HepG2 (cell line): ENCODE data around the gene MBD5. TPM values are rescaled to one million over a fixed set of nuclear protein-coding genes. Genes with fewer than 3 reads are reported as not detected.

ENCODE experiments used
- ATAC-seq: fragments of 200-7000 bp; cut with Tn5 transposase; 3 replicates; pipeline ENCODE4 v1.9.1; 2020; ENCODE audit warnings: mild to moderate bottlenecking, moderate library complexity
- BruUV-seq: library from RNA; stranded (reverse); fragments of 400-500 nt; replicated peaks from 2 replicates; lab custom pipeline; 2021; lab: Mats Ljungman, UMichigan
- CTCF ChIA-PET: fragments of 300-600 bp; formaldehyde crosslinking; extraction: SDS; loops from one replicate; lab custom pipeline; 2021; ENCODE audit warnings: low total read pairs, inconsistent platforms, low intra/inter-chr PET ratio; lab: Yijun Ruan, JAX
- POLR2A ChIA-PET: fragments of 350-600 bp; sonication (Branson Sonifier 250); formaldehyde crosslinking; loops from one replicate; lab custom pipeline; 2020; ENCODE audit warnings: antibody characterized with exemption, inconsistent platforms; lab: Yijun Ruan, JAX
- DNase-seq: peaks from one replicate; pipeline ENCODE4 v3.0.0-alpha.2; 2015; ENCODE audit warnings: low spot score
- FAIRE-seq: peaks from 3 replicates; lab custom pipeline; 2011; peaks lifted over from hg19 to GRCh38; lab: Jason Lieb, UNC
- H2AFZ ChIP-seq: one replicate; pipeline ENCODE4 v1.6.1; 2011; ENCODE audit warnings: low read length, inconsistent platforms
- H3K27ac ChIP-seq: fragments of 300-600 bp; 3 replicates; pipeline ENCODE4 v1.8.0; 2011; ENCODE audit warnings: mixed run types, mild to moderate bottlenecking, mixed read lengths, low read length, inconsistent platforms; ENCODE audit not compliant: insufficient read depth; ENCODE audit errors: extremely low read length
- H3K27me3 ChIP-seq, 2 experiments: fragments of 200-600 bp in 1 of 2; 2 replicates in 1 of 2; 3 replicates in 1 of 2; pipeline versions ENCODE4 v1.6.0 to v1.8.0; 2011; ENCODE audit warnings: low read length in 2 of 2, mild to moderate bottlenecking in 2 of 2, moderate library complexity in 2 of 2, inconsistent platforms in 1 of 2; ENCODE audit not compliant: insufficient read depth in 2 of 2, control insufficient read depth in 1 of 2
- H3K36me3 ChIP-seq, 2 experiments: fragments of 200-600 bp in 1 of 2; replicated peaks in 1 of 2; 2 replicates in 1 of 2; 3 replicates in 1 of 2; pipeline versions ENCODE4 v1.5.1 to v1.8.0; 2011; ENCODE audit warnings: low read length in 2 of 2, inconsistent platforms in 1 of 2; ENCODE audit not compliant: insufficient read depth in 2 of 2, control insufficient read depth in 1 of 2
- H3K4me1 ChIP-seq: 2 replicates; pipeline ENCODE4 v1.5.1; 2012; ENCODE audit warnings: low read length, inconsistent platforms; ENCODE audit not compliant: insufficient read depth
- H3K4me2 ChIP-seq: 2 replicates; pipeline ENCODE4 v1.6.0; 2011; ENCODE audit warnings: low read depth, low read length, inconsistent platforms
- H3K4me3 ChIP-seq, 3 experiments: fragments of 200-600 bp in 1 of 3; sonication (generic), shearing (Covaris generic) in 1 of 3; replicated peaks in 1 of 3; 2 replicates each; pipeline ENCODE4 v1.5.1; 2011 to 2016; ENCODE audit warnings: low read length in 3 of 3, inconsistent platforms in 2 of 3, low read depth in 2 of 3, mild to moderate bottlenecking in 2 of 3, control low read depth in 1 of 3, mixed read lengths in 1 of 3; ENCODE audit not compliant: insufficient read depth in 1 of 3
- H3K79me2 ChIP-seq: one replicate; pipeline ENCODE4 v1.6.1; 2011; ENCODE audit warnings: low read length, inconsistent platforms; ENCODE audit not compliant: insufficient read depth
- H3K9ac ChIP-seq: 2 replicates; pipeline ENCODE4 v1.6.0; 2011; ENCODE audit warnings: mild to moderate bottlenecking, low read depth, low read length, inconsistent platforms; ENCODE audit not compliant: insufficient read depth
- H3K9me3 ChIP-seq: 2 replicates; pipeline ENCODE4 v1.5.1; 2012; ENCODE audit warnings: mild to moderate bottlenecking, low read length
- H4K20me1 ChIP-seq: 2 replicates; pipeline ENCODE4 v1.6.0; 2011; ENCODE audit warnings: inconsistent platforms, mild to moderate bottlenecking, low read length, moderate library complexity; ENCODE audit not compliant: insufficient read depth
- AHDC1 ChIP-seq: sonication (generic); formaldehyde crosslinking; IDR thresholded peaks from 2 replicates; pipeline ENCODE4 v1.5.1; 2020; ENCODE audit warnings: mild to moderate bottlenecking, missing genetic modification reagents, borderline replicate concordance
- IRX3 ChIP-seq: sonication (generic); formaldehyde crosslinking; IDR thresholded peaks from 2 replicates; pipeline ENCODE4 v1.8.1; 2023; ENCODE audit warnings: mild to moderate bottlenecking, low read depth, missing genetic modification reagents, borderline replicate concordance
- JUN ChIP-seq: sonication (generic); formaldehyde crosslinking; IDR thresholded peaks from 2 replicates; pipeline ENCODE4 v1.4.0; 2020; ENCODE audit warnings: mild to moderate bottlenecking, missing genetic modification reagents
- NFYB ChIP-seq: sonication (generic); formaldehyde crosslinking; IDR thresholded peaks from 2 replicates; pipeline ENCODE4 v1.4.0; 2020; ENCODE audit warnings: missing genetic modification reagents
- TIGD3 ChIP-seq: sonication (generic); formaldehyde crosslinking; IDR thresholded peaks from 2 replicates; pipeline ENCODE4 v1.5.1; 2020; ENCODE audit warnings: mild to moderate bottlenecking, missing genetic modification reagents, borderline replicate concordance
- ZFP37 ChIP-seq: sonication (generic); formaldehyde crosslinking; IDR thresholded peaks from 2 replicates; pipeline ENCODE4 v1.4.0; 2020; ENCODE audit warnings: missing genetic modification reagents, borderline replicate concordance
- ZMYM3 ChIP-seq: sonication (generic); formaldehyde crosslinking; IDR thresholded peaks from 2 replicates; pipeline ENCODE4 v1.5.1; 2020; ENCODE audit warnings: mild to moderate bottlenecking, missing genetic modification reagents
- ZNF3 ChIP-seq: IDR thresholded peaks from 2 replicates; pipeline ENCODE4 v1.7.0; 2017; ENCODE audit warnings: inconsistent platforms
- ZNF572 ChIP-seq: sonication (generic); formaldehyde crosslinking; IDR thresholded peaks from 2 replicates; pipeline ENCODE4 v1.5.1; 2020; ENCODE audit warnings: mild to moderate bottlenecking, missing genetic modification reagents
- WGBS: methylation state at CpG from one replicate; pipeline ENCODE4 v1.1.6; 2017; ENCODE audit warnings: low lambda C conversion rate; 5-methylcytosine and 5-hydroxymethylcytosine counted together
- in situ Hi-C: cut with HindIII; loops from 2 replicates; pipeline ENCODE4 v1.10.0; 2017; ENCODE audit warnings: low pct_unique_long_range_greater_than_20kb; ENCODE audit not compliant: extremely low pct_ligation_motif_present
- intact Hi-C: fragments of 100-400 bp; cut with micrococcal nuclease; formaldehyde crosslinking; loops from one replicate; pipeline ENCODE4 v1.10.0; 2022; ENCODE audit not compliant: unreplicated experiment
- polyA plus RNA-seq, 8 experiments: library from polyadenylated mRNA; depleted of rRNA in 3 of 8; stranded (reverse) in 7 of 8; unstranded in 1 of 8; fragments of >200 nt; fragmentation: Illumina TruSeq in 4 of 8; extraction: Trizol in 4 of 8; gene quantifications; 2 replicates each; pipeline versions ENCODE4 v1.2.1 to v1.2.3, GENCODE V29; 2011 to 2016; ENCODE audit warnings: low read depth in 4 of 8, missing spikeins in 1 of 8, mixed read lengths in 1 of 8; ENCODE audit not compliant: insufficient read depth in 1 of 8
- total RNA-seq, 5 experiments: library from RNA; depleted of rRNA; stranded (reverse); fragments of >200 nt; fragmentation: Illumina TruSeq; extraction: Trizol; gene quantifications; 2 replicates each; pipeline ENCODE4 v1.2.3, GENCODE V29; 2016; ENCODE audit warnings: low read depth in 1 of 5
- TF ChIP-seq, protein P1 (sequence below): sonication (generic); formaldehyde crosslinking; IDR thresholded peaks from 2 replicates; pipeline ENCODE4 v1.5.0; 2020; ENCODE audit warnings: mild to moderate bottlenecking, missing genetic modification reagents, borderline replicate concordance
- TF ChIP-seq, protein P2 (sequence below): sonication (generic); formaldehyde crosslinking; IDR thresholded peaks from 2 replicates; pipeline ENCODE4 v1.5.0; 2020; ENCODE audit warnings: missing genetic modification reagents, mild to moderate bottlenecking, borderline replicate concordance

The MBD5 gene
- total and polyA plus RNA-seq, 2 of the 13 experiments (the other 11 are each of a cell fraction or from before 2014, with no cell fraction given), result 13.5 to 26.4 TPM

GRCh38 chr2:148042219-148042618 is 21.3 kb downstream of the MBD5 start (continued):
- TF ChIP-seq, protein P1, sequence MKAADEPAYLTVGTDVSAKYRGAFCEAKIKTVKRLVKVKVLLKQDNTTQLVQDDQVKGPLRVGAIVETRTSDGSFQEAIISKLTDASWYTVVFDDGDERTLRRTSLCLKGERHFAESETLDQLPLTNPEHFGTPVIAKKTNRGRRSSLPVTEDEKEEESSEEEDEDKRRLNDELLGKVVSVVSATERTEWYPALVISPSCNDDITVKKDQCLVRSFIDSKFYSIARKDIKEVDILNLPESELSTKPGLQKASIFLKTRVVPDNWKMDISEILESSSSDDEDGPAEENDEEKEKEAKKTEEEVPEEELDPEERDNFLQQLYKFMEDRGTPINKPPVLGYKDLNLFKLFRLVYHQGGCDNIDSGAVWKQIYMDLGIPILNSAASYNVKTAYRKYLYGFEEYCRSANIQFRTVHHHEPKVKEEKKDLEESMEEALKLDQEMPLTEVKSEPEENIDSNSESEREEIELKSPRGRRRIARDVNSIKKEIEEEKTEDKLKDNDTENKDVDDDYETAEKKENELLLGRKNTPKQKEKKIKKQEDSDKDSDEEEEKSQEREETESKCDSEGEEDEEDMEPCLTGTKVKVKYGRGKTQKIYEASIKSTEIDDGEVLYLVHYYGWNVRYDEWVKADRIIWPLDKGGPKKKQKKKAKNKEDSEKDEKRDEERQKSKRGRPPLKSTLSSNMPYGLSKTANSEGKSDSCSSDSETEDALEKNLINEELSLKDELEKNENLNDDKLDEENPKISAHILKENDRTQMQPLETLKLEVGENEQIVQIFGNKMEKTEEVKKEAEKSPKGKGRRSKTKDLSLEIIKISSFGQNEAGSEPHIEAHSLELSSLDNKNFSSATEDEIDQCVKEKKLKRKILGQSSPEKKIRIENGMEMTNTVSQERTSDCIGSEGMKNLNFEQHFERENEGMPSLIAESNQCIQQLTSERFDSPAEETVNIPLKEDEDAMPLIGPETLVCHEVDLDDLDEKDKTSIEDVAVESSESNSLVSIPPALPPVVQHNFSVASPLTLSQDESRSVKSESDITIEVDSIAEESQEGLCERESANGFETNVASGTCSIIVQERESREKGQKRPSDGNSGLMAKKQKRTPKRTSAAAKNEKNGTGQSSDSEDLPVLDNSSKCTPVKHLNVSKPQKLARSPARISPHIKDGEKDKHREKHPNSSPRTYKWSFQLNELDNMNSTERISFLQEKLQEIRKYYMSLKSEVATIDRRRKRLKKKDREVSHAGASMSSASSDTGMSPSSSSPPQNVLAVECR (CRISPR knock-in tag), result no peak
- TF ChIP-seq ZFP37 (CRISPR knock-in tag), result no peak

- in situ Hi-C loops (no loop called here), intact Hi-C loops (no loop called here)
- Histone ChIP-seq H2AFZ (no peak overlapping the region), H3K4me2 (no peak overlapping the region), H3K36me3 (peaks cover 0 to 1% of the 10 kb centered on the region in 2 experiments; a peak in 1 of 5 replicates), H3K79me2 (no peaks in the 10 kb centered on the region), H3K4me1 (peaks cover 11% of the 10 kb centered on the region), H4K20me1 (no peaks in the 10 kb centered on the region), H3K9ac (no peak overlapping the region), H3K9me3 (no peaks in the 10 kb centered on the region), H3K27me3 (no peaks in the 10 kb centered on the region), H3K27ac (no peak overlapping the region), H3K4me3 (no peak overlapping the region)
- ChIA-PET POLR2A (no interaction called here), CTCF (no interaction called here)
- ATAC-seq (no peak), DNase-seq (no peak), FAIRE-seq (no peak)
- BruUV-seq, result no TSS peak
- 97% methylated on average over 2 of the region's 2 CpGs for WGBS
- TF ChIP-seq IRX3 (CRISPR knock-in tag), result no peak
- TF ChIP-seq ZNF572 (CRISPR knock-in tag), result no peak
- no peak for TF ChIP-seq NFYB (CRISPR knock-in tag)
- TF ChIP-seq JUN (CRISPR knock-in tag), result no peak
- TF ChIP-seq ZNF3 (CRISPR knock-in tag), result no peak
- TF ChIP-seq AHDC1 (CRISPR knock-in tag), result no peak
- TF ChIP-seq, protein P2, sequence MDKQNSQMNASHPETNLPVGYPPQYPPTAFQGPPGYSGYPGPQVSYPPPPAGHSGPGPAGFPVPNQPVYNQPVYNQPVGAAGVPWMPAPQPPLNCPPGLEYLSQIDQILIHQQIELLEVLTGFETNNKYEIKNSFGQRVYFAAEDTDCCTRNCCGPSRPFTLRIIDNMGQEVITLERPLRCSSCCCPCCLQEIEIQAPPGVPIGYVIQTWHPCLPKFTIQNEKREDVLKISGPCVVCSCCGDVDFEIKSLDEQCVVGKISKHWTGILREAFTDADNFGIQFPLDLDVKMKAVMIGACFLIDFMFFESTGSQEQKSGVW (CRISPR knock-in tag), result no peak
- TF ChIP-seq TIGD3 (CRISPR knock-in tag), result no peak
- TF ChIP-seq ZMYM3 (CRISPR knock-in tag), result no peak
Measured at GRCh38 chr2:148044322-148044721, 23.4 kb downstream of the MBD5 start.
